Heart left ventricle (tissue), 13 donors: ENCODE data around the gene MSGN1.

Source experiments
- POLR2A ChIP-seq, 2 donors: fragments of 450-650 bp; IDR thresholded peaks; one replicate each; pipeline ENCODE4 v1.6.1; 2017; ENCODE audit warnings: antibody characterized with exemption in 2 of 2, mild to moderate bottlenecking in 2 of 2, moderate library complexity in 2 of 2
- TF ChIP-seq, protein P1 (sequence below), 12 donors: fragments of 200-600 bp; sonication (generic) in 4 of 12; IDR thresholded peaks; one replicate each; pipeline versions ENCODE4 v1.5.0 to v1.8.0; 2018 to 2022; ENCODE audit warnings: antibody characterized with exemption in 12 of 12, mild to moderate bottlenecking in 5 of 12
- donor health status: ischemic (EF 13 %, LVEDD 7.1; RV severe dilation, severe dysfunction).
- donor health status: DM: no; HTN: yes; CAD: no.
- donor health status: DM: no; HTN: no; CAD: no.
- donor health status: ischemic (EF 25% LVEDD 6.9; RV normal size, moderate dysfunction).
- donor health status: ischemic (EF 25% LVEDD 5.7; RV mildly dilated, moderate dysfunction).
- donor health status: ischemic (EF 35%, LVEDD 5.7; RV mildly dilated, moderate dysfunction).
- donor health status: nonischemic (EF 11% LVEDD 7.7; RV severe dilation, severe dysfunction).
- donor health status: DM: yes; HTN: yes; CAD: no.
- donor health status: PGD.
- donor health status: ischemic (EF 29% LVEDD 5.4; RV normal size, mild dysfunction).
- donor health status: nonischemic (EF 23%, LVEDD 6.1; RV moderate dilation, normal function).

DNA sequence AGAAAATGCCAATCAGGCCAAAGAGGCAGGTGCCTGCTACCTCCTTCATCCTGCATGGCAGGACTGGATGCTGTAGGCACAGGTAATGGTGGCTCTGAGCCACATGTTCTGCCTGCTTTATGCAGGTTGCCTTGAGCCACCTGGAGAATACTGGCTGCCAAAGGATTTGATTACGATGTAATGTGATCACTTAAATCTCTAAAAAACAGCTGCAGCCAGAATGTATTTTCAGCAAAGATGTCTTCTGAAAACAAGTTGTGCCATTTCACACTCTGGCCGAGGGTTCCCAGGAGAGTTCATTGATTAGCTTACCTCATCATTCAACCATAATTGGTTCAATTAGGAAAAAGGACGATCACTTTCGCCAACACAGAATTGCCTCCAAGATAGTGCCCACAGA is 17.9 kb upstream of the MSGN1 start:
- TF ChIP-seq POLR2A (IDR thresholded peaks at IDR 0.05) = no peak
- TF ChIP-seq, protein P1, sequence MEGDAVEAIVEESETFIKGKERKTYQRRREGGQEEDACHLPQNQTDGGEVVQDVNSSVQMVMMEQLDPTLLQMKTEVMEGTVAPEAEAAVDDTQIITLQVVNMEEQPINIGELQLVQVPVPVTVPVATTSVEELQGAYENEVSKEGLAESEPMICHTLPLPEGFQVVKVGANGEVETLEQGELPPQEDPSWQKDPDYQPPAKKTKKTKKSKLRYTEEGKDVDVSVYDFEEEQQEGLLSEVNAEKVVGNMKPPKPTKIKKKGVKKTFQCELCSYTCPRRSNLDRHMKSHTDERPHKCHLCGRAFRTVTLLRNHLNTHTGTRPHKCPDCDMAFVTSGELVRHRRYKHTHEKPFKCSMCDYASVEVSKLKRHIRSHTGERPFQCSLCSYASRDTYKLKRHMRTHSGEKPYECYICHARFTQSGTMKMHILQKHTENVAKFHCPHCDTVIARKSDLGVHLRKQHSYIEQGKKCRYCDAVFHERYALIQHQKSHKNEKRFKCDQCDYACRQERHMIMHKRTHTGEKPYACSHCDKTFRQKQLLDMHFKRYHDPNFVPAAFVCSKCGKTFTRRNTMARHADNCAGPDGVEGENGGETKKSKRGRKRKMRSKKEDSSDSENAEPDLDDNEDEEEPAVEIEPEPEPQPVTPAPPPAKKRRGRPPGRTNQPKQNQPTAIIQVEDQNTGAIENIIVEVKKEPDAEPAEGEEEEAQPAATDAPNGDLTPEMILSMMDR (IDR thresholded peaks at IDR 0.05) = no peak
